Nephron progenitor cell (in vitro differentiated cells): ENCODE data around the gene ISYNA1.

Experiments
- DNase-seq: peaks from one replicate; pipeline ENCODE4 v3.0.0; 2021
- H3K27ac Mint-ChIP-seq: 2 replicates; pipeline ENCODE4 v1.8.0; 2021; ENCODE audit warnings: mild to moderate bottlenecking, moderate library complexity, mixed read lengths
- H3K27me3 Mint-ChIP-seq: 2 replicates; pipeline ENCODE4 v1.8.0; 2021; ENCODE audit warnings: mild to moderate bottlenecking, low read depth, mixed read lengths; ENCODE audit not compliant: poor library complexity
- H3K36me3 Mint-ChIP-seq: 2 replicates; pipeline ENCODE4 v1.8.0; 2021; ENCODE audit warnings: low read depth, mixed read lengths
- H3K4me1 Mint-ChIP-seq: 2 replicates; pipeline ENCODE4 v1.8.0; 2021; ENCODE audit warnings: mixed read lengths
- H3K4me3 Mint-ChIP-seq: 2 replicates; pipeline ENCODE4 v1.8.0; 2021; ENCODE audit warnings: mild to moderate bottlenecking, moderate library complexity, mixed read lengths
- H3K9me3 Mint-ChIP-seq: 2 replicates; pipeline ENCODE4 v1.8.0; 2021; ENCODE audit warnings: mild to moderate bottlenecking, moderate library complexity, mixed read lengths
- TF ChIP-seq, protein P1 (sequence below): fragments of 200-600 bp; sonication (generic); IDR thresholded peaks from 2 replicates; pipeline ENCODE4 v1.5.0; 2021; ENCODE audit warnings: antibody characterized with exemption

The ISYNA1 gene

DNA sequence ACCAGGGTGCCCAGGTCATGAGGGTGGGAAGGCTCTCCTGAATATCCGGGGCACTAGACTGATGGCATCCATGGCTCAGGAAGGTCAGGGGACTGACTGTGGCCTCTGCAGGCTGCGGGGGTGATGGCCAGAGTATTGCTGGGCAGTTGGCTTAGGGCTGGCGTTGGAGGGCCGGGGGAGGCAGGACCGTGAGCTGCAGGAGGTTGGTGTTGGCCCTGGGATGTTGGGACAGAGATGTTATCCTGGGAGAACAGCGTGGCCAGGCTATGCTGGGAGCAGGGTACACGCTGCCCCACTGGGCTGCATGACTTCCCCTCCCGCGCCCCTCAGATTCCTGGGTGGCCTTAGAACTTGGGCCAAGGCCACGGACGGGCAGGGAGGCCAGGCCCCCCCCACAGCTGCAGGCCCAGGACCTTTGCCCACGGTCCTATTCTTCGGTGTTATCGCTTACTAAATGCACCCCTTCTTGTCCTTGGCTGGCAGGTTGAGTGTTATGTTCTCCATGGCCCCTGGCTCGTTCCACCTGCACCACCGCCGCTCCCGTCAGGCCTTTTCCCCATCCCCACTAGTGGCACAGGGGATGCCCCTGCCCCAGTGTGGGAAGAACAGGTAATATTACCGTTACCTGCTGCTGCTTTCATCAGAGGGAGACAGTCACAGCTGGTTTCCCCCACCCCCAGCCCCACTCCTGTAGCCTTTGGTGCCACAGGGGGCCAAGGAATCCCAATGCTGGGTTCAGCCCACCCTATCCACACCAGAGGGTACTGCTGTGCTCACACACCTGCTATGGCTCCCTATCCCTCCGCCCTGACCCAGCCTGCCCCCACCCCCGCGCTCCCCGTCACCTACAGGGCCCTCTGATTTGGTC, 3.2 kb upstream of the ISYNA1 start:
- peaks cover 4% of the 10 kb centered on the region for H3K27me3 Mint-ChIP-seq
- H3K4me1 Mint-ChIP-seq, result peaks cover 54% of the 10 kb centered on the region
- no peaks in the 10 kb centered on the region for H3K9me3 Mint-ChIP-seq
- TF ChIP-seq, protein P1, sequence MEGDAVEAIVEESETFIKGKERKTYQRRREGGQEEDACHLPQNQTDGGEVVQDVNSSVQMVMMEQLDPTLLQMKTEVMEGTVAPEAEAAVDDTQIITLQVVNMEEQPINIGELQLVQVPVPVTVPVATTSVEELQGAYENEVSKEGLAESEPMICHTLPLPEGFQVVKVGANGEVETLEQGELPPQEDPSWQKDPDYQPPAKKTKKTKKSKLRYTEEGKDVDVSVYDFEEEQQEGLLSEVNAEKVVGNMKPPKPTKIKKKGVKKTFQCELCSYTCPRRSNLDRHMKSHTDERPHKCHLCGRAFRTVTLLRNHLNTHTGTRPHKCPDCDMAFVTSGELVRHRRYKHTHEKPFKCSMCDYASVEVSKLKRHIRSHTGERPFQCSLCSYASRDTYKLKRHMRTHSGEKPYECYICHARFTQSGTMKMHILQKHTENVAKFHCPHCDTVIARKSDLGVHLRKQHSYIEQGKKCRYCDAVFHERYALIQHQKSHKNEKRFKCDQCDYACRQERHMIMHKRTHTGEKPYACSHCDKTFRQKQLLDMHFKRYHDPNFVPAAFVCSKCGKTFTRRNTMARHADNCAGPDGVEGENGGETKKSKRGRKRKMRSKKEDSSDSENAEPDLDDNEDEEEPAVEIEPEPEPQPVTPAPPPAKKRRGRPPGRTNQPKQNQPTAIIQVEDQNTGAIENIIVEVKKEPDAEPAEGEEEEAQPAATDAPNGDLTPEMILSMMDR, result no peak
- peak overlapping the region; percentile 54 for H3K27ac Mint-ChIP-seq
- no peak overlapping the region for H3K4me3 Mint-ChIP-seq
- no peak for DNase-seq
- peaks cover 8% of the 10 kb centered on the region for H3K36me3 Mint-ChIP-seq

DNA sequence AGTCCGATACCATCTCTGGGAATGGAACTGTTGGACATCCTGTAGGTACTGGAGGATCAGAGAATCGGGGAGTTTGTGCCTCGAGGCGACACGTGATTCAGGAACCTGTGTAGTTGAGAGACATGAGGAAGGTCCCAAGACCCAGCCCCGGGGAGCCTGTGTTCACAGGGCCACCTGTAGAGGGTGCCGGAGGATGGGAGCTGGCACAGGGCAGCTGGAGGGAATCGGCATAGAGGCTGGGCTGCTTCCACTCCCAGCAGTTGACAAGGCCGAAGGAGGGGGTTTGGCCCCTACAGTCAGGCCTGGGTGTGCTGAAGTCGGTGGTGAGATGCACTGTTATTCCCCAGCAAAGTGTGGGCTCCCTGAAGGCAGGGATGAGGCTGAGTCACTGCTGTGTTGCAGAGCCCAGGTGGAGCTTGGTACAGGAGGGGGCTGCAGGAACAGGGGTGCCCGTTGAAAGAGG, 2.5 kb upstream of the ISYNA1 start:
- peaks cover 55% of the 10 kb centered on the region for H3K4me1 Mint-ChIP-seq
- peaks cover 13% of the 10 kb centered on the region for H3K36me3 Mint-ChIP-seq
- H3K9me3 Mint-ChIP-seq, result no peaks in the 10 kb centered on the region
- no peak overlapping the region for H3K4me3 Mint-ChIP-seq
- H3K27ac Mint-ChIP-seq, result peak overlapping the region; percentile 69
- DNase-seq, result no peak
- H3K27me3 Mint-ChIP-seq, result peaks cover 4% of the 10 kb centered on the region
- TF ChIP-seq, protein P1, result no peak

DNA sequence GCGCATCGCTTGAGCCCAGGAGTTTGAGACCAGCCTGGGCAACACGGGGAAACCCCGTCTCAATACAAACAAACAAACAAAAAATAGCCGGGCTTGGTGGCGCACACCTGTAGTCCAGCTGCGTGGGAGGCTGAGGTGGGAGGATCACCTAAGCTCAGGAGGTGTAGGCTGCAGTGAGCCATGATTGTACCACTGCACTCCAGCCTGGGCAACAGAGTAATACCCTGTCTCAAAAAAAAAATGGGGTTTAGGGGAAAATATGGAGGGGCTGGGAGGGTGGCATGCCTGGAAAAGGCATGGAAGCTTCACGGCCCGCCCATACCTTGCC, 1.9 kb upstream of the ISYNA1 start:
- Mint-ChIP-seq H3K4me3 (peak overlapping the region; percentile 66), H3K27me3 (peaks cover 4% of the 10 kb centered on the region), H3K27ac (peak overlapping the region; percentile 94), H3K36me3 (peaks cover 13% of the 10 kb centered on the region), H3K9me3 (no peaks in the 10 kb centered on the region), H3K4me1 (peaks cover 56% of the 10 kb centered on the region)
- no peak for DNase-seq
- TF ChIP-seq, protein P1, result no peak

DNA sequence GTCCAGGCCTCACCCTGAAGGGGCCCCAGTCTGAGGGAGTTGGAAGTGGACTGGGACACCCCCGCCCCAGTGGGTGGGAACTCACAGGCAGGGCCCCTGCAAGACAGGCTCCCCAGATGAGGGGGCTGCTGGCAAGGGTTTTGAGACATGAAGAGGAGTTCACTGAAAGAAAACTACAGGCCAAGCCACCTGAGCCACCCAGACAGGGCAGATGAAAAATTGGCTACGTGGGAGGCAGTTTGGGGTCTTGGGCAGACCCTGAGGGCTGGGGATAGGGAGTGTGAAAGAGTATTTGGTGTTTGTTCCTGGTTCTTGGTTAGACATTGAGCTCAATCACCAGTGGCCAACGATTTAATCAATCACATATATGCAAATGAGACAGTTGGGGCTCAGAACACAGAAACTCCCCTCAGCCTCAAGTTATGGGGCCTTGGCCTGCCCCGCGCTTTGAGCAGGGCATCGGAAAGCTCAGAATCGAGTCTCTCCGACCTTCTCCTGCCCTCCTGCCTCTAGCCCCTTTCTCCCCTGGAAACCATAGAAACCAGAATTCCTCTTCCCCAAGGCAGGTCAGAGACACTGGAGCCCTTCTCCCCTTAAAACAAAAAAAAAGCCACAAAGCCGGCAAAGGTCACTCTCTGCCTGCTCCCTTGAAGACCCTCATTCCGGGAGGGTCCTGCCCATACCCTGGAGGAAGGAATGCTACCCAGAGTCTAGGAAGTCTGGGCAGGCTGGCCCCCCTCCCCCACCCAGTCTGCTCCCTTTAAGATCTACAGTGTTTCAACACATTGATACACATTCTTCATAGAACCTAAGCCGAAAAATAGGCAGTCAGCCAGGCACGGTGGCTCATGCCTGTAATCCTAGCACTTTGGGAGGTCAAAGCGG, 1.3 kb upstream of the ISYNA1 start:
- H3K36me3 Mint-ChIP-seq, result peaks cover 17% of the 10 kb centered on the region
- peaks cover 62% of the 10 kb centered on the region for H3K4me1 Mint-ChIP-seq
- no peak for DNase-seq
- peaks cover 8% of the 10 kb centered on the region for H3K27me3 Mint-ChIP-seq
- no peaks in the 10 kb centered on the region for H3K9me3 Mint-ChIP-seq
- TF ChIP-seq, protein P1, result no peak
- H3K27ac Mint-ChIP-seq, result peak overlapping the region; percentile 94
- H3K4me3 Mint-ChIP-seq, result peak overlapping the region; percentile 66

DNA sequence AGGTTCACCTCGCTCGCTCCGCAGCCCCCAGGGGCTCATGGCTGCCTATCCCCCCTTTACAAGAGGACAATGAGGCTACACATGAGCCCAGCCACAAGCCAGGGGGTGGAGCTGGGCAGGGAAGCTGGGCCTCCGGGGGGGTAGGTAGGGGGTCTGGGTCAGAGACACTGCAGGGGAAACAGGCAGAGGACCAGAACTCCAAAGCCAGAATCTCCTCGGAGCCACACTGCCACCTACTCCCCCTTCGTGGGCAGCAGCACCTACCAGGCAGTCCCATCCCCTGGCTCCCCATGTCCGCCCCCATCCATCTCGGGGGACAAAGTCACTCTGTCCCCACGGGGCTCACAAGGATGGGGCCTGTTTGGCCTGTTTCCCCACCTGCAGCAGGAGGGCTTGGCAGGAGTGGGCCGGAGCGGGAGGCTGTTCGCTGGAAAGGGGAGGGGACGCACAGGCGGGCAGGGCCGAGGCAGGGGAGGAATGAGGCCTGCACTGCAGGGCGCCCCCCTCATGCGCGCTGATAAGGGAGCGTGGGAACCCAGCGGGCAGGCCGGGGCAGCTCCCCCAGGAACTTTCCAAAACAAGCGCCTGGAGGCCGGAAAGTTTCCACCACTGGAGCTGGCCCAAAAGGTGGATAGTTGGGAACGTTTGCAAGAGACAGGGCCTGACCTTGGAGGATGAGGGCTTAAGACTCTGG, 545 bp upstream of the ISYNA1 start:
- H3K9me3 Mint-ChIP-seq, result no peaks in the 10 kb centered on the region
- DNase-seq, result peak; percentile 58

More for the DNA sequence above, 545 bp upstream of the ISYNA1 start:
- TF ChIP-seq, protein P1, result no peak
- Mint-ChIP-seq H3K27me3 (peaks cover 8% of the 10 kb centered on the region), H3K27ac (peak overlapping the region; percentile 94), H3K4me1 (peaks cover 63% of the 10 kb centered on the region), H3K4me3 (peak overlapping the region; percentile 66), H3K36me3 (peaks cover 17% of the 10 kb centered on the region)
